Stimulated activated CD4-positive, alpha-beta T cell treated with anti-CD3 and anti-CD28 coated beads, Interleukin-2, amount 100 ng/mL, for 4 hours (primary cell): Measurements from ENCODE around the gene FBXW9.
"Not testable (repeated sequence)": the region's sequence is repeated elsewhere in the genome, so short reads cannot be mapped to it uniquely, and the experiment has no call there.

Experiments used
- DNase-seq: peaks from one replicate; pipeline ENCODE4 v3.0.0-alpha.2; 2020; ENCODE audit warnings: low read depth

The FBXW9 gene

DNA sequence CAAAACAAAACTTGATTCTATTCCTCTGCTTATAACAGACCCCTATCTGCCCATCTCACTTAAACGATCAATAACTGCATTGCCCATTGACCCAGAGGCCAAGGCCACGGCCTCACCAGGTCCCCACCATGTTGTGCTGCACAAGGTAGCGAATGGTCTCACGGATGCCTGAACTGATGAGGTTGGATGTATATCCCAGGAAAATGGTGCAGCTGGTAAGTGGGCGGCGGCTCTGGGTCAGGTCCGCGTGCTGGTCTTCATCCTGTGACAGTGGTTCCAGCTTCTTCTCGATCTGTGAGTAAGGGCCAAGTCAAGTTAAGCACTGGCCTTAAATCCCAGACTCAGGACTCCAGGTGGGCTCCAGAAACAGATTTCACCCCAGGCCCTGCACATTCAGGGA, 16.4 kb downstream of the FBXW9 start:
- no peak for DNase-seq

- DNase-seq: not testable (repeated sequence)
Measured at GRCh38 chr19:12678039-12678438, 18.4 kb downstream of the FBXW9 start.

DNA sequence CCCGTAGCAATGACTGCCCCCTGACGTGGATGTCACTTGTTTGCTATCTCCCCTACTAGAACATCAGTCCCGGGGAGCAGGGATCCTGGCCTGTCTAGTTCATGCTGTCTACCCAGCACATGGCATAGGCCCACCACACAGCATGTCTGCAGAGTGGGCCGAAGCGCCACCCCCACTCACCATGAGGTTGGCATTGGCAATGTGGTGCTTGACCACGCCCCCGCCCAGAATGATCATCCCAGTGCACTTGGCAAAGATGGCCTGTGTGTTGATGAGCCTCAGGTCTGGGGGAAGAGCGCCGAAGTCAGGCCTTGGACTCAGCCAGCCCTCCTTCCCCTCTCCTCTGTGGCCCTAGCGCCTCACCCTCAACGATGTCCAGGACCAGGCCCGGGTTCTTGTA, 19.5 kb downstream of the FBXW9 start:
- no peak for DNase-seq

- peak; percentile 77 for DNase-seq
Measured at GRCh38 chr19:12676384-12676792, 20.0 kb downstream of the FBXW9 start.

DNA sequence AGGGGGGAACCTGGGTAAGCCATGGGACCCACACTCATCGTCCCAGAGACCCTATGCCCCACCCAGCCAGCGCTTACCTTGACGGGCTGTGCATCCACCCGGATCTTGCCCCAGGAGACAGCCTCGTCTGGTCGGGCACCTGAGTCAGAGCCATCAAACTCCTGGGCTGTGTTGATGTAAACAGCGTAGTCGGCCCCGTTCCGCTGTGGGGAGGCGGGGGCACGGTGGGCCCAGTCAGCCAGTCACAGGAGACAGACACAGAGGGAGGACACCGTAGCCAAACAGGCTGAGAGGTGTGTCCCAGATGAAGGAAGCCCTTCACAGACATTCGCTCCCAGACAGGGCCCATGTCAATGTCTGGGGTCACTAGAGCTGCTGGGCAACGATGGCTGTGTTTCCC, 20.5 kb downstream of the FBXW9 start:
- no peak for DNase-seq

DNA sequence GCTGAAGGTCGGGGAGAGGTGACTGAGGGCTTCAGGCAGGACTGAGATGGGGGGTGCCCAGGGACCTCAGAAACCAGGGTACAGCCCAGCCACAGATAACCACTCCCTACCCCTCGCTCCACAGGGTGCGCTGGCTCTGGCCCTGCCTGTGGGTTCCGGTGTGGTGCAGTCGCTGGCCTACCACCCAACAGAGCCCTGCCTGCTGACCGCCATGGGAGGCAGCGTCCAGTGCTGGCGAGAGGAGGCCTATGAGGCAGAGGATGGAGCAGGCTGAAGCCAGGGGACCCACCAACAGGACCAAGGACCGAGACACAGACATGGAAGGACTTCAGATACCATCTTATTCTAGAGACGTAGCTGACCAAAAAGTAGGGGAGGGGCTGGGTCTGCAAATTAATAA, 21.0 kb downstream of the FBXW9 start:
- no peak for DNase-seq

DNA sequence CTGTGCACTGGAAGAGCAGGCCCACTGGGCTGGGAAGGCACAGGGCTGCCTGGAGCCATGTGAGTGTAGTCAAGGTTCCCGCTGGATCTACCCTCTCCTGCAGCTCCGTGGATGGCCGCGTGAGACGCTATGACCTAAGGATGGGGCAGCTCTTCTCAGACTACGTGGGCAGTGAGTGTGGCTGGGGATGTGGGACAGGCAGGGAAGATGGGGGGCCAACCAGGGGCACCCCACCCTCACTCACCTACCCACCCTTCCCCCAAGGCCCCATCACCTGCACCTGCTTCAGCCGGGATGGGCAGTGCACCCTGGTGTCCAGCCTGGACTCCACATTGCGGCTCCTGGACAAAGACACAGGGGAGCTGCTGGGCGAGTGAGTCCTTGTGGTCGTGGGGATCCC, 23.7 kb downstream of the FBXW9 start:
- no peak for DNase-seq

- no peak for DNase-seq
Measured at GRCh38 chr19:12670159-12670928, 26.1 kb downstream of the FBXW9 start.

GRCh38 chr19:12669270-12670158, 26.9 kb downstream of the FBXW9 start:
- peak; percentile 56 for DNase-seq

- DNase-seq: peak; percentile 57
Measured at GRCh38 chr19:12668932-12669269, 27.5 kb downstream of the FBXW9 start.

DNA sequence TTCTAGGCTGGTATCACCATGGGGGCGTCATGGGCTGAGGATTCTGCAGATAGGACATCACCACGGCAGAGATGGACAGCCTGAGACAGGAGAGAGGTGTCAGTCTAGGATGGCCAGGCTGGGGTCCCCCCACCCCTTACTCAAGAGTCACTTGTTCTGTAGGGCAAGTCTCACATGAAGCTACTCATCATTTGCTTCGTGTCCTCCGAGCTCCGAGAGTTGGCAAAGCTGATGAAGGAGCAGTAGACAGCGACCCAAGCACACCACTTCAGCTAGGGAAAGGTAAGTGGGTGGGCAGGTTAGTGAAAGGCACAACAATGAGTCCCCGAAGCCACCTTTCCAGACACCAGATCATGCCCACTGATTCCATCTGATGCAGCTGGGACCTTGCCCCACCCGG, 28.1 kb downstream of the FBXW9 start:
- no peak for DNase-seq

- DNase-seq: no peak
Measured at GRCh38 chr19:12667731-12668302, 28.6 kb downstream of the FBXW9 start.

DNA sequence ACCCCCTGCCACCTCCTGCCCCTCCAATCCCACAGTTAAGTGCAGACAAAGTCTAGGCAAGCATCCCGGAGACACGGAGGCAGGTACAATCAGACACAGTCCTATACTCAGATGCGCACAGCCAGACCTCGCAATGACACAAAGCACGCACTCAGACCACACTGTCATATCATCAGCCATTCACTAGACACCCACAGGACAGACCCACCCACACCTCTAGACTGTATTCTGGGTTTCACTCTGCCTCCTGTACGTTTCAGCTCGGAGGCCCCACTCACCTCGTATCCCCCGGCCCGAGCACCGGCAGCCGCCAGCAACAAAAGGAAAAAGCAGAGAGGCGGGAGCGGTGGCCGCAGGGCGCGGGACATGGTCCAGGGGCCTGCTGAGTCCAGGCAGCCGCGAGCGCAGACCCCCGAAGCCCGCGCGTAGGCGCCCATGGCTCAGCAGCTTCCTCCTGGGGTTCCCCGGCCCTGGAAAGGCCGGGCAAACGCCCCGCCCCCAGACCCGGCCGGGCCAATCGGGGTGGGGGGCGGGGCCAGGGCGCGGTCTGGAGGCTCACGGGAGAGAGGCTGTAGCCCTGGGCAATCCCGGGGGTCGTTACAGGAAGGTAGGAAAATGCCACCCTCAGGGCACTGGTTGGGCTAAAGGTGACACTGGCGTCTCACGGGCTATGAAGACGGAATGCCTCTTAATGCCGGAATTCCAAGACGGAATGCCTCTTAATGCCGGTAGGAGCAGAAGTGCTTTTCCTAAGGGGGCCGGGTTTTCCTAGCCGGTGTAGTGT, 30.0 kb downstream of the FBXW9 start, which contains the start of the genes MAN2B1 and WDR83:
MAN2B1 (minus strand) TSS at position 478 of the 784 bp plus-strand sequence; CDS start at position 437, 41 bp downstream.
WDR83 (plus strand) TSS at position 543 of the 784 bp plus-strand sequence. CDS start 2,984 bp downstream, outside the sequence.
- peak; percentile 72 for DNase-seq

- no peak for DNase-seq
Measured at GRCh38 chr19:12665671-12666264, 30.7 kb downstream of the FBXW9 start.

DNA sequence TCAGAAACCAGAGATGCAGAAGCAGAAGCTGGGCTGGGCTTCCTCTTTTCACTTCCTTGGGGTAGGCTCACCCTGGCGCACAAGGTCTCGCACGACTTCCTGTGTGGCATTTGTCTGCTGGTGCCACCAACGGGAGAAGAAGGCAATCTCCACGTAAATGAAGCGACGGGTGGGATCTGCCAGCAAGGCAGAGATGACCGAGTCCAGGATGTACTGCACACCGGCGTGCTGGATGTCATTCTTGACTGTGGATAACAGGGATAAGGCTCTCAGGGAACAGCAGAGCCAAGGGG, 31.2 kb downstream of the FBXW9 start:
- DNase-seq: no peak

DNA sequence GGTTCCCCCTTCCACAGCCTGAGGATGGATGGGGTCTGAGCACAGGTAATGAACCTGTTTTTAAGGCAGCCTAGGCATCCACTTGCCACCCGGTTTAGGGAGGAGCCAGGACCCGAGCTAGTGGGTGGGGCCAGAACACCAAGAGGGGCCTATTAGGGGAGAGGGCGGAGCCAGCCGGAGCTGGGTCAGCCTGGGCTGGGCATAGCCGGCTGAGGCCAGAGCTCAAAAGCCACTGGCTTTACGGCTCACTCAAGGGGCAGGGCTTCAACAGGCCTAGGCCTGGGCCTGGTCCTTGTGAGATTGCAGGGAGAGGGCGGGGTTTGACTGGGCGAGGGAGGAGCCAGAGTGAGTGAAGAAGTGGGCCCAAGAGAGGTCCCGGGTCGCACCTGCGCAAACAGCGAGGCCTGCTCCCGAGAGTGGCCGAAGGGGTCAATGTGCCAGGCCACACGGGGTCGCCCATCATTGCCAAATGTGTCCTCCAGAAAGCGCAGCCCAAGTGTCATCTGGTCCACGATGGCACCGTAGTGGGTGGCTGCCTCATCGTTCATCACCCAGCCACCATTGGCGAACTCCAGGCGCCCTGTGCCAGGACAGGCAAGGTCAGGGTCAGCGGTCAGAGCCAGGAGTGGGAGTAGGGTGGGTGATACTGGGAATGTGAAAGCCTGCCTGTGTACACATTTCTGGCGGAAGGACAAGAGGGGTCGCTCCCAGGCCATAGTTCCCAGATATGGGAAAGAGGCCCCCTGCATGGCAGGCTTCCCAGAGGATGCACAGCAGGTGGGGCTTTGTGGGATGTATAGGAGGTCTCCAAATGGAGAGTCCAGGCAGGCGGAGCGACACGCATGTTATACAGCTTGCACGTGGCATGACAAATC, 31.8 kb downstream of the FBXW9 start:
- DNase-seq: no peak

DNA sequence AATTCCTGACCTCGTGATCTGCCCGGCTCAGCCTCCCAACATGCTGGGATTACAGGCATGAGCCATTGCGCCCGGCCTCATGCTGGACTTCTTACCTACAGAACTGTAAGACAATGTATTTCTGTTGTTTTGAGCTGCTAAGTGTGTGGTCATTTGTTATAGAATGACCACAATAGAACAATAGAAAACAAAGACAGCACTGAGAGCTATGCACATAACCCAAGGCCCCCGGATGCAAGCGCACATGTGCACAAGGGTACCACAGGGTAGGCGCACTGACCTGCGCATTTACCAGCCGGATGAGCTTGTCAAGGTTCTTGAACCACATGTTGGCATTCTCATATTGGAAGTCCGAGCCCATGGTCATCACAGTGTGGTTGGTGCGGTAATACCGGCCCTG, 35.5 kb downstream of the FBXW9 start:
- DNase-seq: no peak

GRCh38 chr19:12657966-12658365, 38.5 kb downstream of the FBXW9 start:
- no peak for DNase-seq

DNA sequence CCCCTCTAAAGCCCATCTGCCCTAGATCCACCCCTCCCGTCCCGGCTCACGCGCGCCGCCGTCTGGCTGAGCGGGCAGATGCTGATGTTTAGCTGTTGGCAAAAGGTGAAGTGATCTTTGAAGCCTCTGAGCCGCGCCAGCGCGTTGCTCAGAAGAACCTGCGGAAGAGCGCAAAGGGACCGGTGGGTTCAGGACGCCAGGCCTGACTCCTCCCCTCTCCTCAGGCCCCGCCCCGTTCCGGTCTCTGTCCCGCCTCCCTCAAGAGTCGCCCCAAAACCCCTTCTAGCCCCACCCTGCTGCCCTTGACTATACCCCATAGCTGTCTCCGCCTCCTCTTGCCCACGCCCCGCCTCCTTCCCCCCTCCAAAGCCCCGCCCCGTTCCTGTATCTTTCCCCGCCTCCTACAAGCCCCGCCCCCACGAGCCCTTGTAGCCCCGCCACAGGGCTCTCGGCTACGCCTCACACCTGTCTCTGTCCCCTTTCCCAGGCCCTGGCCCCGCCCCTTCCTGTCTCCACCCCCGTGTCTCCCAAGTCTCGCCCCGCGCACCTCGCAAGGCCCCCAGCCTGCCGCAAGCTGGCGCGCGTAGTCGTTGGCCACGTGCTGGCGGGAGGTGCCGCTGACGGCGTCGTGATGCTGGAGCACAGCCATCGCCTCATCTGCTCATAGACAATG, 39.4 kb downstream of the FBXW9 start:
- DNase-seq: no peak

GRCh38 chr19:12655546-12655945, 40.9 kb downstream of the FBXW9 start:
- DNase-seq: no peak
